OCI-LY3 (cell line): ENCODE measurements around the gene PRRT2.
"Not testable (repeated sequence)": the region's sequence is repeated elsewhere in the genome, so short reads cannot be mapped to it uniquely, and the experiment has no call there.

Experiments
- H2AFZ ChIP-seq: fragments of 200-600, 300-600 bp; shearing (Covaris generic); 2 replicates; pipeline ENCODE4 v1.6.0; 2014; ENCODE audit warnings: antibody characterized with exemption, low read depth, low read length
- H3K27ac ChIP-seq: fragments of 200-600, 300-600 bp; sonication (generic); 2 replicates; pipeline ENCODE4 v1.5.1; 2014; ENCODE audit warnings: mild to moderate bottlenecking, low read length, moderate library complexity, mixed read lengths
- H3K27me3 ChIP-seq: fragments of 200-600, 300-600 bp; sonication (generic); 2 replicates; pipeline ENCODE4 v1.6.1; 2014; ENCODE audit warnings: low read depth, low read length, mixed read lengths
- H3K36me3 ChIP-seq: fragments of 200-600, 300-600 bp; sonication (generic); replicated peaks from 2 replicates; pipeline ENCODE3; 2014; ENCODE audit warnings: low read depth, low read length, mixed read lengths
- H3K4me1 ChIP-seq: fragments of 300-600, 200-600 bp; sonication (generic); 2 replicates; pipeline ENCODE4 v1.6.1; 2014; ENCODE audit warnings: low read length, mixed read lengths
- H3K4me2 ChIP-seq: fragments of 200-600, 300-600 bp; sonication (generic); 2 replicates; pipeline ENCODE4 v1.6.1; 2014; ENCODE audit warnings: low read length, mixed read lengths
- H3K4me3 ChIP-seq: fragments of 300-600, 200-600 bp; sonication (generic); 2 replicates; pipeline ENCODE4 v1.5.1; 2014; ENCODE audit warnings: antibody characterized with exemption, mild to moderate bottlenecking, low read length, moderate library complexity
- H3K79me2 ChIP-seq: fragments of 300-600, 200-600 bp; shearing (Covaris generic); 2 replicates; pipeline ENCODE4 v1.6.1; 2014; ENCODE audit warnings: mild to moderate bottlenecking, low read length, mixed read lengths
- H3K9ac ChIP-seq: fragments of 300-600, 200-600 bp; shearing (Covaris generic); 2 replicates; pipeline ENCODE4 v1.6.0; 2014; ENCODE audit warnings: mild to moderate bottlenecking, low read length, moderate library complexity
- H3K9me3 ChIP-seq: fragments of 200-600, 300-600 bp; shearing (Covaris generic); 2 replicates; pipeline ENCODE4 v1.6.1; 2014; ENCODE audit warnings: low read length, mixed read lengths; ENCODE audit not compliant: insufficient read depth
- H4K20me1 ChIP-seq: fragments of 200-600, 300-600 bp; sonication (generic); 2 replicates; pipeline ENCODE4 v1.6.1; 2016; ENCODE audit warnings: low read length, mixed read lengths; ENCODE audit not compliant: insufficient read depth
- EZH2phosphoT487 ChIP-seq: fragments of 200-600 bp; shearing (Covaris generic); IDR thresholded peaks from 2 replicates; pipeline ENCODE4 v1.6.1; 2018; ENCODE audit warnings: antibody characterized with exemption, mixed run types, low read depth
- TF ChIP-seq, protein P1 (sequence below): fragments of 200-600, 300-600 bp; sonication (generic); IDR thresholded peaks from 2 replicates; pipeline ENCODE4 v1.5.1; 2014; ENCODE audit warnings: antibody characterized with exemption, low read length, low read depth

The PRRT2 gene

GRCh38 chr16:29774730-29775129 lies 37.3 kb upstream of the PRRT2 start:
- no peaks in the 10 kb centered on the region for H3K36me3 ChIP-seq
- H3K27me3 ChIP-seq, result peaks cover 14% of the 10 kb centered on the region; the same call in 1 of the 2 replicates
- H3K9ac ChIP-seq, result no peak overlapping the region
- H3K4me1 ChIP-seq, result no peaks in the 10 kb centered on the region
- TF ChIP-seq EZH2phosphoT487, result no peak
- TF ChIP-seq, protein P1, sequence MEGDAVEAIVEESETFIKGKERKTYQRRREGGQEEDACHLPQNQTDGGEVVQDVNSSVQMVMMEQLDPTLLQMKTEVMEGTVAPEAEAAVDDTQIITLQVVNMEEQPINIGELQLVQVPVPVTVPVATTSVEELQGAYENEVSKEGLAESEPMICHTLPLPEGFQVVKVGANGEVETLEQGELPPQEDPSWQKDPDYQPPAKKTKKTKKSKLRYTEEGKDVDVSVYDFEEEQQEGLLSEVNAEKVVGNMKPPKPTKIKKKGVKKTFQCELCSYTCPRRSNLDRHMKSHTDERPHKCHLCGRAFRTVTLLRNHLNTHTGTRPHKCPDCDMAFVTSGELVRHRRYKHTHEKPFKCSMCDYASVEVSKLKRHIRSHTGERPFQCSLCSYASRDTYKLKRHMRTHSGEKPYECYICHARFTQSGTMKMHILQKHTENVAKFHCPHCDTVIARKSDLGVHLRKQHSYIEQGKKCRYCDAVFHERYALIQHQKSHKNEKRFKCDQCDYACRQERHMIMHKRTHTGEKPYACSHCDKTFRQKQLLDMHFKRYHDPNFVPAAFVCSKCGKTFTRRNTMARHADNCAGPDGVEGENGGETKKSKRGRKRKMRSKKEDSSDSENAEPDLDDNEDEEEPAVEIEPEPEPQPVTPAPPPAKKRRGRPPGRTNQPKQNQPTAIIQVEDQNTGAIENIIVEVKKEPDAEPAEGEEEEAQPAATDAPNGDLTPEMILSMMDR, result no peak
- no peaks in the 10 kb centered on the region for H3K79me2 ChIP-seq
- no peak overlapping the region for H3K27ac ChIP-seq
- no peak overlapping the region for H2AFZ ChIP-seq
- H3K4me2 ChIP-seq, result no peak overlapping the region
- no peak overlapping the region for H3K4me3 ChIP-seq
- no peaks in the 10 kb centered on the region for H3K9me3 ChIP-seq
- no peaks in the 10 kb centered on the region for H4K20me1 ChIP-seq

- H2AFZ ChIP-seq, result no peak overlapping the region
- no peak overlapping the region for H3K9ac ChIP-seq
- no peak overlapping the region for H3K4me3 ChIP-seq
- no peaks in the 10 kb centered on the region for H3K9me3 ChIP-seq
- no peaks in the 10 kb centered on the region for H3K36me3 ChIP-seq
- no peaks in the 10 kb centered on the region for H4K20me1 ChIP-seq
- H3K4me1 ChIP-seq, result no peaks in the 10 kb centered on the region
- H3K27ac ChIP-seq, result no peak overlapping the region
- no peak overlapping the region for H3K4me2 ChIP-seq
- peaks cover 14% of the 10 kb centered on the region; the same call in 1 of the 2 replicates for H3K27me3 ChIP-seq
- no peaks in the 10 kb centered on the region for H3K79me2 ChIP-seq
- TF ChIP-seq, protein P1, result no peak
- no peak for TF ChIP-seq EZH2phosphoT487
These were observed 36.1 kb upstream of the PRRT2 start for GRCh38 chr16:29775742-29776408.

DNA sequence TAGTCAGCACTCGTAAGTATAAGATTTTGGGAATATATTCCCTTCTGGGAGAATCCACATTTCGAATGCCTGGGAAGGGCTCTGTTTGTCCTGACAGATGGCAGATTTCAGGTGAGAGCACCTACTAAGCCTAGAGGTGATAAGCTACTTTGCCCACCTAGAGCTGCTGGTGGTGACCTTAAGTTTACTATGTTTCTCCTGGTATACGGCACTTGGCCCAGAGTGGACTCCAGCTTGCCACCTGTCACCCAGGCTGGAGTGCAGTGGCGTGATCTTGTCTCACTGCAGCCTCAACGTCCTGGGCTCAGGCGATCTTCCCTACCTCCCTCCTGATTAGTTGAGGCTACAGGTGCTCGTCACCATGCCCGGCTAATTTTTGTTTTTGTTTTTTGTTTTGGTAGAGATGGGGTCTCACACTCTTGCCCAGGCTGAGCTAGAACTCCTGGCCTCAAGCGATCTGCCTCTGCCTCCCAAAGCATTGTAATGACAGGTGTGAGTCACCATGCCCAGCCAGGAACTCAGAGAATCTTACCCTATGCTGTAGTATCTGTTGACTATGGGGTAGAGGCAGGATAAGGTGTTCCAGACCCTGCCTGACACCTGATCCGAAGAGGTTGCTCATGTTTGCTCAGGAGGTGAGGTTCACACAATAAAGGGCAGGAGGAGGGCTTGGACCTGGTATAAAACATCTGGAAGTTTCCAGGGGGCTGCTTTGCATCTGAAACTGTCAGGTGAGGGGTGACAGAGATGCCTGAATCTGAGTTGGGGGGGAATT lies 34.2 kb upstream of the PRRT2 start, which contains the start of gene ZG16:
Gene ZG16, plus strand, starts transcription at position 681 of the 775 bp plus-strand sequence. CDS start 1,011 bp downstream, outside the sequence.
- Histone ChIP-seq H3K4me3 (no peak within 1 kb of the TSS), H2AFZ (no peak within 1 kb of the TSS), H3K4me1 (no peaks in the 10 kb centered on the region), H3K36me3 (no peaks in the 10 kb centered on the region), H3K79me2 (no peaks in the 10 kb centered on the region), H3K4me2 (no peak within 1 kb of the TSS), H3K9me3 (no peaks in the 10 kb centered on the region), H4K20me1 (no peaks in the 10 kb centered on the region), H3K27ac (no peak within 1 kb of the TSS), H3K9ac (no peak within 1 kb of the TSS), H3K27me3 (peaks cover 19% of the 10 kb centered on the region)
- no peak for TF ChIP-seq EZH2phosphoT487
- TF ChIP-seq, protein P1, result no peak

- H3K9me3 ChIP-seq, result no peaks in the 10 kb centered on the region
- no peak overlapping the region for H3K4me2 ChIP-seq
- H3K27me3 ChIP-seq, result peaks cover 19% of the 10 kb centered on the region
- H3K36me3 ChIP-seq, result no peaks in the 10 kb centered on the region
- no peaks in the 10 kb centered on the region for H4K20me1 ChIP-seq
- no peak overlapping the region for H3K9ac ChIP-seq
- H3K27ac ChIP-seq, result no peak overlapping the region
- H3K79me2 ChIP-seq, result no peaks in the 10 kb centered on the region
- H3K4me3 ChIP-seq, result no peak overlapping the region
- H3K4me1 ChIP-seq, result no peaks in the 10 kb centered on the region
- no peak overlapping the region for H2AFZ ChIP-seq
- TF ChIP-seq, protein P1, result no peak
These were observed 32.5 kb upstream of the PRRT2 start for GRCh38 chr16:29779474-29779873.

DNA sequence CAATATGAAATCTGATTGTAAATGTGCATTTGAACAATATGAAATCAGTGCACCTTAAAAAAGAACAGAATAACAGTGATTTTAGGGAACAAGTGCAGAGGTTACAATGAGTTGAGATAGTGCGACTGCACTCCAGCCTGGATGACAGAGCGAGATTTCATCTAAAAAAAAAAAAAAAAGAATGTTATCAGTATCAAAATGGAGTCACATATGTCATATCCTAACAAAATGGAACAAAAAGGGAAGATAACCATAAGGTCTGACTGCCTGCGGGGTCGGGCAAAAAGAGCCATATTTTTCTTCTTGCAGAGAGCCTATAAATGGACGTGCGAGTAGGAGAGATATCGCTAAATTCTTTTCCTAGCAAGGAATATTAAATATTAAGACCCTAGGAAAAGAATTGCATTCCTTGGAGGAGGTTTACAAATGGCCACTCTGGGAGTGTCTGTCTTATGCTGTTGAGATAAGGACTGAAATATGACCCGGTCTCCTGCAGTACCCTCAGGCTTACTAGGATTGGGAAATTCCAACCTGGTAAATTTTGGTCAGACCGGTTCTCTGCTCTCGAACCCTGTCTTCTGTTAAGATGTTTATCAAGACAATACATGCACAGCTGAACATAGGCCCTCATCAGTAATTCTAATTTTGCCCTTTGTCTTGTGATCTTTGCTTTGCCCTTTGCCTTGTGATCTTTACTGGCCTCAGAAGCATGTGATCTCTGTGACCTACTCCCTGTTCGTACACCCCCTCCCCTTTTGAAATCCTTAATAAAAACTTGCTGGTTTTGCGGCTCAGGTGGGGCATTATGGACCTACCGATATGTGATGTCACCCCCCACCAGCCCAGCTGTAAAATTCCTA lies 28.7 kb upstream of the PRRT2 start:
- H3K4me1 ChIP-seq, H3K36me3 ChIP-seq, H3K9me3 ChIP-seq, H3K79me2 ChIP-seq, H4K20me1 ChIP-seq, H3K9ac ChIP-seq, H3K4me2 ChIP-seq, H3K27ac ChIP-seq, H2AFZ ChIP-seq, H3K4me3 ChIP-seq: not testable (repeated sequence)
- H3K27me3 ChIP-seq, result peaks cover 15% of the 10 kb centered on the region
